A673 (cell line): Measurements from ENCODE around the gene PLTP.

Experiments used
- CTCF ChIP-seq: fragments of 300-800, 200-600 bp; sonication (generic); conservative IDR thresholded peaks from 2 replicates; pipeline ENCODE4 v1.5.1; 2017; ENCODE audit warnings: low read depth, mild to moderate bottlenecking, antibody characterized with exemption, low read length, moderate library complexity, mixed read lengths
- EZH2 ChIP-seq: fragments of 200-600 bp; sonication (generic); IDR thresholded peaks from 2 replicates; pipeline ENCODE4 v1.6.1; 2017; ENCODE audit warnings: borderline replicate concordance, low read depth, mild to moderate bottlenecking, mixed read lengths, antibody characterized with exemption, low read length; ENCODE audit not compliant: poor library complexity, severe bottlenecking

- TF ChIP-seq CTCF (no peak), EZH2 (no peak)
Observed at GRCh38 chr20:45874576-45874975, 37.4 kb downstream of the PLTP start.
